BLaER1 treated with 17β-estradiol and CSF1 and Interleukin-3, amounts not matched to agents 10 nM and 100 nM (cell line): Measurements from ENCODE around the gene FAM131A.

Source experiments
- H3K27ac ChIP-seq, 11 experiments: shearing (Covaris generic); formaldehyde crosslinking; 2 replicates each; pipeline ENCODE4 v1.8.1; 2022
- H3K27me3 ChIP-seq, 11 experiments: shearing (Covaris generic); formaldehyde crosslinking; 2 replicates each; pipeline ENCODE4 v1.8.1; 2022
- H3K36me3 ChIP-seq, 11 experiments: shearing (Covaris generic); formaldehyde crosslinking; 2 replicates each; pipeline ENCODE4 v1.8.1; 2022
- H3K4me1 ChIP-seq, 10 experiments: shearing (Covaris generic); formaldehyde crosslinking; 2 replicates each; pipeline ENCODE4 v1.8.1; 2022
- H3K4me2 ChIP-seq, 11 experiments: shearing (Covaris generic); formaldehyde crosslinking; 2 replicates each; pipeline ENCODE4 v1.8.1; 2022
- H3K4me3 ChIP-seq, 10 experiments: shearing (Covaris generic); formaldehyde crosslinking; 2 replicates each; pipeline ENCODE4 v1.8.1; 2022
- H3K9ac ChIP-seq, 11 experiments: shearing (Covaris generic); formaldehyde crosslinking; 2 replicates each; pipeline ENCODE4 v1.8.1; 2022
- H3K9me3 ChIP-seq, 11 experiments: shearing (Covaris generic); formaldehyde crosslinking; replicated peaks in 1 of 11; 2 replicates each; pipeline ENCODE4 v1.8.1; 2022
- H4K20me1 ChIP-seq, 11 experiments: shearing (Covaris generic); formaldehyde crosslinking; 2 replicates each; pipeline ENCODE4 v1.8.1; 2022
- Cebpa-rat ChIP-seq, 11 experiments: shearing (Covaris generic); IDR thresholded peaks; 2 replicates each; pipeline ENCODE4 v1.8.1; 2022

The FAM131A gene

GRCh38 chr3:184384856-184385422 lies 47.5 kb downstream of the FAM131A start:
- H3K4me3 ChIP-seq, result no peak overlapping the region
- H3K9ac ChIP-seq, result no peak overlapping the region
- TF ChIP-seq Cebpa-rat (IDR thresholded peaks at IDR 0.05), result no peak
- no peak overlapping the region for H3K4me2 ChIP-seq
- H4K20me1 ChIP-seq, result peaks cover 0 to 38% (median 16%) of the 10 kb centered on the region in 11 experiments; a peak in 14 of 22 replicates
- H3K4me1 ChIP-seq, result peaks cover 5 to 18% (median 14%) of the 10 kb centered on the region in 10 experiments; a peak in 15 of 20 replicates
- H3K9me3 ChIP-seq, result no peaks in the 10 kb centered on the region
- no peak overlapping the region for H3K27ac ChIP-seq
- no peaks in the 10 kb centered on the region for H3K36me3 ChIP-seq
- H3K27me3 ChIP-seq, result peaks cover 35 to 52% (median 47%) of the 10 kb centered on the region in 11 experiments

DNA sequence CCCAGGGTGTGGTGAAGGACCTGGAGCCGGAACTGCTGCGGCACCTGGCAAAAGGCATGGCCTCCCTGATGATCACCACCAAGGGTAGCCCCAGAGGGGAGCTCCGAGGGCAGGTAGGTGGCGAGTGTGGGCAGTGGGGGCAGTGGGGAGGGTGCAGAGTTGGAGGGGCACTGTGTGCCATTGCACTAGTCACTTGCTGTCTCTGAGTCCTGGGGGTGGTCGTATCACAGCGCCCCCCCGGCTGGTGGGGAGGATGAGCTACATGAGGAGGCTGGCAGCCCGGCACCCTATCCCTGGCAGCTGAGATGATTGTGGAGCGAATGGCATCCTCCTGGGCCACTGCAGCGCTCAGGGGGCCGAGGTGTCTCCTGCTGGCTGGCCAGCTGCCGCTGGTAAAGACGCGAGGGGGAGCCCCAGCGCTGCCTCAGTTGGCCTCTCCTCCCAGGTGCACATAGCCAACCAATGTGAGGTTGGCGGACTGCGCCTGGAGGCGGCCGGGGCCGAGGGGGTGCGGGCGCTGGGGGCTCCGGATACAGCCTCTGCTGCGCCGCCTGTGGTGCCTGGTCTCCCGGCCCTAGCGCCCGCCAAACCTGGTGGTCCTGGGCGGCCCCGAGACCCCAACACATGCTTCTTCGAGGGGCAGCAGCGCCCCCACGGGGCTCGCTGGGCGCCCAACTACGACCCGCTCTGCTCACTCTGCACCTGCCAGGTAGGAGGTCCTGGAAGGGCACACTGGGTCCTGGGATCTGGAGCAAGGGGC lies 48.8 kb downstream of the FAM131A start:
- Histone ChIP-seq H3K4me1 (peaks cover 0 to 8% (median 4%) of the 10 kb centered on the region in 10 experiments; a peak in 12 of 20 replicates), H4K20me1 (peaks cover 0 to 28% (median 8%) of the 10 kb centered on the region in 11 experiments; a peak in 14 of 22 replicates), H3K27ac (no peak overlapping the region), H3K27me3 (peaks cover 23 to 40% (median 35%) of the 10 kb centered on the region in 11 experiments), H3K9me3 (no peaks in the 10 kb centered on the region), H3K4me3 (no peak overlapping the region), H3K9ac (no peak overlapping the region), H3K4me2 (no peak overlapping the region), H3K36me3 (no peaks in the 10 kb centered on the region)
- TF ChIP-seq Cebpa-rat (IDR thresholded peaks at IDR 0.05), result no peak

DNA sequence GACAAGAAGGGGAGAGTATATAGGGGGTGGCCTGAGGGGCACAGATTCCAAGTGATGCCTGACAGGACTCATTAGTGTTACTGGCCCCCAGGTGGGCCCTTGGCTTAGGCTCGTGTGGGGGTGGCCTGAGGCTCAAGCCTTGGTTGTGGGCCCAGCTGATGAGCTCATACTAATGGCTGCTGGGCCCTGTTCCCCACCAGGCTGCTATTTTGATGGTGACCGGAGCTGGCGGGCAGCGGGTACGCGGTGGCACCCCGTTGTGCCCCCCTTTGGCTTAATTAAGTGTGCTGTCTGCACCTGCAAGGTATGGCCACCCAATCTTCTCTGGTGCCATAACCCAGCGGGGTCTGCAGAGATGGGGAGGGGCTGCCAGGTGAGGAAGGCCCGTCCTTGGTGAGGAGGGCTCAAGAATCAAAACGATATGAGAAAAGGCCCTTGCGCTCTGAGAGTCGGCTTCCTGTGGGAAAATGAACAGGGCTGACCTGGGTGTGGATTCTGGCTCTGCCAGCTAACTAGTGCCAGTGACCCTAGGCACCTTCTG lies 49.8 kb downstream of the FAM131A start:
- H3K27me3 ChIP-seq, result peaks cover 13 to 30% (median 25%) of the 10 kb centered on the region in 11 experiments
- no peak overlapping the region for H3K9ac ChIP-seq

GRCh38 chr3:184388164-184388935 lies 51.0 kb downstream of the FAM131A start:
- no peak overlapping the region for H3K4me2 ChIP-seq
- H3K9me3 ChIP-seq, result no peaks in the 10 kb centered on the region
- TF ChIP-seq Cebpa-rat (IDR thresholded peaks at IDR 0.05), result no peak
- H3K36me3 ChIP-seq, result no peaks in the 10 kb centered on the region
- H4K20me1 ChIP-seq, result peaks cover 0 to 7% (median 0%) of the 10 kb centered on the region in 11 experiments; a peak in 6 of 22 replicates
- H3K4me3 ChIP-seq, result no peak overlapping the region
- H3K27ac ChIP-seq, result no peak overlapping the region
- H3K27me3 ChIP-seq, result peaks cover 2 to 19% (median 13%) of the 10 kb centered on the region in 11 experiments
- no peak overlapping the region for H3K9ac ChIP-seq
- H3K4me1 ChIP-seq, result no peaks in the 10 kb centered on the region

More for the DNA sequence above, 49.8 kb downstream of the FAM131A start:
- no peaks in the 10 kb centered on the region for H3K9me3 ChIP-seq
- TF ChIP-seq Cebpa-rat (IDR thresholded peaks at IDR 0.05), result no peak
- H3K4me3 ChIP-seq, result no peak overlapping the region
- no peak overlapping the region for H3K4me2 ChIP-seq
- no peaks in the 10 kb centered on the region for H3K36me3 ChIP-seq
- H3K4me1 ChIP-seq, result no peaks in the 10 kb centered on the region
- peaks cover 0 to 18% (median under 1%) of the 10 kb centered on the region in 11 experiments; a peak in 7 of 22 replicates for H4K20me1 ChIP-seq
- H3K27ac ChIP-seq, result no peak overlapping the region

DNA sequence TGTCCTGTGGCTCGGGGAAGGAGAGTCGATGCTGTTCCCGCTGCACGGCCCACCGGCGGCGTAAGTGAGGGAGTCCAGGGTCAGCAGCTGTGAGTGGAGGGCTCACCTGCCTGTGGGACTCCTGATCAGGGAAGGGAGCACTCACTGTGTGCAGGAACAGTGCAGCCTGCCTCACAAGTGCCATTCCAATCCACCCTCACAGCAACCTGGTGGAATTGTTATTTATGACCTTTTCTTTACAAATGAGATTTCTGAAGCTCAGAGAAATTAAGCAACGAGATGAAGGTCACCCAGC lies 51.5 kb downstream of the FAM131A start:
- Histone ChIP-seq H3K4me1 (no peaks in the 10 kb centered on the region), H3K9me3 (no peaks in the 10 kb centered on the region), H3K4me2 (no peak overlapping the region), H3K27ac (no peak overlapping the region), H4K20me1 (peaks cover 0 to 5% (median 0%) of the 10 kb centered on the region in 11 experiments; a peak in 6 of 22 replicates), H3K9ac (no peak overlapping the region), H3K27me3 (peaks cover 0 to 13% (median 9%) of the 10 kb centered on the region in 11 experiments; a peak in 13 of 22 replicates), H3K4me3 (no peak overlapping the region), H3K36me3 (no peaks in the 10 kb centered on the region)
- TF ChIP-seq Cebpa-rat (IDR thresholded peaks at IDR 0.05), result no peak

DNA sequence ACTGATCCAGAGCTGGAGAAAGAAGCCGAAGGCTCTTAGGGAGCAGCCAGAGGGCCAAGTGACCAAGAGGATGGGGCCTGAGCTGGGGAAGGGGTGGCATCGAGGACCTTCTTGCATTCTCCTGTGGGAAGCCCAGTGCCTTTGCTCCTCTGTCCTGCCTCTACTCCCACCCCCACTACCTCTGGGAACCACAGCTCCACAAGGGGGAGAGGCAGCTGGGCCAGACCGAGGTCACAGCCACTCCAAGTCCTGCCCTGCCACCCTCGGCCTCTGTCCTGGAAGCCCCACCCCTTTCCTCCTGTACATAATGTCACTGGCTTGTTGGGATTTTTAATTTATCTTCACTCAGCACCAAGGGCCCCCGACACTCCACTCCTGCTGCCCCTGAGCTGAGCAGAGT lies 52.0 kb downstream of the FAM131A start:
- Histone ChIP-seq H3K27me3 (peaks cover 0 to 8% (median 6%) of the 10 kb centered on the region in 11 experiments; a peak in 7 of 22 replicates), H3K4me3 (no peak overlapping the region), H4K20me1 (peaks cover 0 to 5% (median 0%) of the 10 kb centered on the region in 11 experiments; a peak in 6 of 22 replicates), H3K4me2 (no peak overlapping the region), H3K36me3 (no peaks in the 10 kb centered on the region), H3K9ac (no peak overlapping the region), H3K4me1 (no peaks in the 10 kb centered on the region), H3K27ac (no peak overlapping the region), H3K9me3 (no peaks in the 10 kb centered on the region)
- no peak for TF ChIP-seq Cebpa-rat (IDR thresholded peaks at IDR 0.05)

- no peak for TF ChIP-seq Cebpa-rat (IDR thresholded peaks at IDR 0.05)
- no peak overlapping the region for H3K4me3 ChIP-seq
- H3K36me3 ChIP-seq, result no peaks in the 10 kb centered on the region
- H3K27me3 ChIP-seq, result peaks cover 0 to 7% (median 0%) of the 10 kb centered on the region in 11 experiments; a peak in 1 of 22 replicates
- no peak overlapping the region for H3K4me2 ChIP-seq
- no peak overlapping the region for H3K9ac ChIP-seq
- no peak overlapping the region for H3K27ac ChIP-seq
- no peaks in the 10 kb centered on the region for H3K4me1 ChIP-seq
- H3K9me3 ChIP-seq, result no peaks in the 10 kb centered on the region
- peaks cover 0 to 5% (median 0%) of the 10 kb centered on the region in 11 experiments; a peak in 6 of 22 replicates for H4K20me1 ChIP-seq
These were observed 52.6 kb downstream of the FAM131A start for GRCh38 chr3:184389935-184390528.

GRCh38 chr3:184391266-184391665 lies 53.9 kb downstream of the FAM131A start:
- no peak overlapping the region for H3K27ac ChIP-seq

More at GRCh38 chr3:184391266-184391665, 53.9 kb downstream of the FAM131A start:
- no peak overlapping the region for H3K4me3 ChIP-seq
- no peak for TF ChIP-seq Cebpa-rat (IDR thresholded peaks at IDR 0.05)
- H3K4me2 ChIP-seq, result no peak overlapping the region
- H4K20me1 ChIP-seq, result peaks cover 0 to 4% (median 0%) of the 10 kb centered on the region in 11 experiments; a peak in 4 of 22 replicates
- H3K9ac ChIP-seq, result no peak overlapping the region
- H3K27me3 ChIP-seq, result peaks cover 0 to 7% (median 0%) of the 10 kb centered on the region in 11 experiments; a peak in 1 of 22 replicates
- no peaks in the 10 kb centered on the region for H3K9me3 ChIP-seq
- H3K36me3 ChIP-seq, result no peaks in the 10 kb centered on the region
- H3K4me1 ChIP-seq, result no peaks in the 10 kb centered on the region
